Brain pericyte (primary cell): Measurements from ENCODE around the gene THG1L.
"Not testable (repeated sequence)": the region's sequence is repeated elsewhere in the genome, so short reads cannot be mapped to it uniquely, and the experiment has no call there.

Source experiments
- DNase-seq: peaks from one replicate; pipeline ENCODE4 v3.0.0-alpha.2; 2012; ENCODE audit warnings: low read depth, low spot score

THG1L gene

GRCh38 chr5:157726607-157727006, 4.6 kb upstream of the THG1L start:
- not testable (repeated sequence) for DNase-seq

- DNase-seq, result not testable (repeated sequence)
These were observed 3.4 kb upstream of the THG1L start for GRCh38 chr5:157727858-157728257.

GRCh38 chr5:157729858-157730257, 1.4 kb upstream of the THG1L start:
- DNase-seq, result no peak

GRCh38 chr5:157730900-157731271, 334 bp upstream of the THG1L start:
- no peak for DNase-seq

GRCh38 chr5:157732130-157732514, 902 bp downstream of the THG1L start:
- no peak for DNase-seq

GRCh38 chr5:157732596-157733262, 1.5 kb downstream of the THG1L start:
- no peak for DNase-seq

- DNase-seq, result no peak
These were observed 3.2 kb downstream of the THG1L start for GRCh38 chr5:157734436-157734835.

GRCh38 chr5:157735991-157736390, 4.8 kb downstream of the THG1L start:
- no peak for DNase-seq

GRCh38 chr5:157739388-157740228, 8.4 kb downstream of the THG1L start:
- DNase-seq, result no peak

- no peak for DNase-seq
These were observed 9.0 kb downstream of the THG1L start for GRCh38 chr5:157740229-157740610.

- DNase-seq, result no peak
These were observed 9.9 kb downstream of the THG1L start for GRCh38 chr5:157741131-157741530.

GRCh38 chr5:157743163-157744050, 12.2 kb downstream of the THG1L start, which contains the start of gene LSM11:
Gene LSM11, plus strand, starts transcription at chr5:157743712. Its CDS starts 39 bp downstream, at chr5:157743751.
- peak; percentile 62 for DNase-seq

- DNase-seq, result no peak
These were observed 13.1 kb downstream of the THG1L start for GRCh38 chr5:157744051-157745011.

GRCh38 chr5:157745041-157745456, 13.8 kb downstream of the THG1L start:
- no peak for DNase-seq

GRCh38 chr5:157747173-157747740, 16.0 kb downstream of the THG1L start:
- no peak for DNase-seq

GRCh38 chr5:157747766-157748700, 16.8 kb downstream of the THG1L start:
- DNase-seq, result no peak

- DNase-seq, result no peak
These were observed 17.7 kb downstream of the THG1L start for GRCh38 chr5:157748760-157749461.

- DNase-seq, result no peak
These were observed 18.2 kb downstream of the THG1L start for GRCh38 chr5:157749462-157749799.

GRCh38 chr5:157750320-157750719, 19.1 kb downstream of the THG1L start:
- no peak for DNase-seq
